ENCODE results near the gene NDUFA11.

NDUFA11 gene

GRCh38 chr19:5932146-5932545 lies 28.6 kb upstream of the NDUFA11 start:
- DNase-seq = no peak

GRCh38 chr19:5931251-5931650 lies 27.7 kb upstream of the NDUFA11 start:
- no peak for DNase-seq

- no peak for DNase-seq
Measured at GRCh38 chr19:5929625-5930024, 26.0 kb upstream of the NDUFA11 start.

GRCh38 chr19:5929179-5929578 lies 25.6 kb upstream of the NDUFA11 start:
- DNase-seq = no peak

GRCh38 chr19:5927441-5927821 lies 23.8 kb upstream of the NDUFA11 start:
- no peak for DNase-seq

GRCh38 chr19:5926641-5927440 lies 23.3 kb upstream of the NDUFA11 start:
- DNase-seq = no peak

- no peak for DNase-seq
Measured at GRCh38 chr19:5925830-5926427, 22.3 kb upstream of the NDUFA11 start.

- no peak for DNase-seq
Measured at GRCh38 chr19:5923356-5923755, 19.8 kb upstream of the NDUFA11 start.

GRCh38 chr19:5922161-5922545 lies 18.6 kb upstream of the NDUFA11 start:
- no peak for DNase-seq

- DNase-seq = no peak
Measured at GRCh38 chr19:5921516-5922160, 18.0 kb upstream of the NDUFA11 start.

GRCh38 chr19:5918463-5919079 lies 15.0 kb upstream of the NDUFA11 start:
- no peak for DNase-seq

GRCh38 chr19:5917431-5918107 lies 14.0 kb upstream of the NDUFA11 start:
- DNase-seq = no peak

GRCh38 chr19:5916181-5916708 lies 12.7 kb upstream of the NDUFA11 start:
- no peak for DNase-seq

- no peak for DNase-seq
Measured at GRCh38 chr19:5915782-5916165, 12.2 kb upstream of the NDUFA11 start.

- no peak for DNase-seq
Measured at GRCh38 chr19:5914946-5915781, 11.6 kb upstream of the NDUFA11 start.

- no peak for DNase-seq
Measured at GRCh38 chr19:5914358-5914774, 10.8 kb upstream of the NDUFA11 start.

GRCh38 chr19:5913739-5914357 lies 10.3 kb upstream of the NDUFA11 start, which contains the start of gene CAPS:
CAPS (plus strand) TSS chr19:5914254; CDS start chr19:5914407, 153 bp downstream.
- no peak for DNase-seq

GRCh38 chr19:5911366-5911765 lies 7.8 kb upstream of the NDUFA11 start:
- DNase-seq = no peak

GRCh38 chr19:5910638-5910907 lies 7.0 kb upstream of the NDUFA11 start:
- no peak for DNase-seq

- no peak for DNase-seq
Measured at GRCh38 chr19:5908773-5909442, 5.3 kb upstream of the NDUFA11 start.

- DNase-seq = no peak
Measured at GRCh38 chr19:5907241-5907640, 3.7 kb upstream of the NDUFA11 start.
